OCI-LY7 (cell line): Measurements from ENCODE around the gene RIN2.

Source experiments
- CTCF ChIP-seq: fragments of 200-600 bp; sonication (generic); conservative IDR thresholded peaks from 2 replicates; pipeline ENCODE4 v1.5.1; 2014; ENCODE audit warnings: mild to moderate bottlenecking, antibody characterized with exemption, low read length, moderate library complexity, mixed read lengths
- EZH2phosphoT487 ChIP-seq: fragments of 200-600 bp; sonication (generic); IDR thresholded peaks from 2 replicates; pipeline ENCODE4 v1.6.1; 2018; ENCODE audit warnings: low read depth, borderline replicate concordance, mild to moderate bottlenecking, mixed run types, antibody characterized with exemption, low read length, moderate library complexity, mixed read lengths

- TF ChIP-seq CTCF: no peak
- no peak for TF ChIP-seq EZH2phosphoT487
Measured at GRCh38 chr20:19737025-19737424, 21.0 kb upstream of the RIN2 start.
